GM21526 (cell line): ENCODE measurements around the gene MT1H.
"Not testable (repeated sequence)": the region's sequence is repeated elsewhere in the genome, so short reads cannot be mapped to it uniquely, and the experiment has no call there.

ENCODE experiments used
- ATAC-seq: cut with Tn5 transposase; IDR thresholded peaks from one replicate; pipeline ENCODE4 v1.9.1; 2021; ENCODE audit warnings: moderate library complexity; ENCODE audit not compliant: unreplicated experiment, low FRiP score

Gene MT1H

GRCh38 chr16:56662357-56663354, 7.0 kb upstream of the MT1H start:
- no peak for ATAC-seq

DNA sequence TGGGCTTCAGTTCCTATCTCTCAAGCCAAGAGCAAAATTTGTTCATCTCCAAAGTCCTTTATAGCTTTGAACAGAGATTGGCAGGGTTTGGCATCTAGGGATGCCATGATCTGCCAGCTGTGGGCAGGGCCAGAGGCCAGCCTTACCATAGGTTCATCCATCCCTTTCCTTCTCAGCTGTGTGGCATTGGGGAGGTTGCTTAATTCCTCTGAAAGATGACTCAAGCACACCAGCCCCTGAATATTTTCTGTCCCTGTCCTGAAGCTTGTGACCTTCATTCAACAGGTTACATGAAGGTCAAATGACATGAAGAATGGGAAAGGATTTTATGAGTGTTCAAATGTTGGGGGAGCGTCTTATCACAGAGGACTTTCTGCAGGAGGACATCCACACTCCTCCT, 5.1 kb upstream of the MT1H start:
- no peak for ATAC-seq

- ATAC-seq: not testable (repeated sequence)
Observed at GRCh38 chr16:56665286-56666261, 4.0 kb upstream of the MT1H start.

DNA sequence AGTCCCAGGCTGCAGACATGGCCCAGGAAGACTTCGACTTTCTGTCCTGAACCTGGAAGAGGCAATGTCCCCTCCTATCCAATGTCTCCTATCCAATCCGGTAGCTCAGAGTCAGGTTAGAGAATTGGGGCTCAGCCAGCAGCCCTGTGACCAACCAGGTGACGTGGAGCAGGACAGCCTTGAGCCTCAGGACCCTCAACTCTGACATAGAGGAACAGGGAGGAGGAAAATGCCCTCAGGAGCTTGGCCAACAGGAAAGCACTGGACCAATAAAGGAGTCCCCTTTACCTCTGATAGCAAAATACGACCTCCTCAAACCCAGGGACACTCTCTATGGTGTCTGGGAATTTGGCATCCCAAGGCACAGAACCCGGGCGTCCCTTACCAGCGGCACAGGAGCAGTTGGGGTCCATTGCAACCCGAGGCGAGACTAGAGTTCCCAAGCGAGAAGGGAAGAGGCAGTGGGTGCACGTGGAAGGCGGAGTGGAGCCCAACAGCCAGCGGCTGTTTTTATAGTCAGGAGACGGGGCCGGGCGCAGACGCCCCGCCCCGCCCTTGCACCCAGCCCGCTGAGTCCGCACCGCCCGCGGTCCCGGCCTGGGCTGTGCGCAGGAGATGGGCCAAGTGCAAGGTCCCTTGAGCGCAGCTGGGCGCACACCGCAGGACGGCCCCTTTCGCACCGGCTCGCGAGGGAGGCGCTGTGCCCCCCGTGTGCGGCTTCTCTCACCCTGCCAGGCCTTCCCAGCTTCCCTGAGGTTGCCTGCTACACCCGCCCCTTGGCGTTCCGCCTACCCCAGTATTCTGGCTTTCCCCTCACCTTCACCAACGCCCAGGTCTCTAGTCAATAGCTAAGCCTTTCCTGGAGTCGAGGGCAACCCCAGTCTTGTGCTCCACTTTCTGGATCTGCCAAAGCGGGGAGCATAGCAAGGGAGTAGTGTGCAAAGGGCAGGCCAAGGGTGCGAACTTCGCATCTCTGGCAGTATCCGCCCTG, 1.7 kb upstream of the MT1H start, which contains the start of gene MT1G:
MT1G (minus strand) TSS at position 485 of the 991 bp plus-strand sequence; CDS start at position 413, 72 bp downstream.
- ATAC-seq: no peak

DNA sequence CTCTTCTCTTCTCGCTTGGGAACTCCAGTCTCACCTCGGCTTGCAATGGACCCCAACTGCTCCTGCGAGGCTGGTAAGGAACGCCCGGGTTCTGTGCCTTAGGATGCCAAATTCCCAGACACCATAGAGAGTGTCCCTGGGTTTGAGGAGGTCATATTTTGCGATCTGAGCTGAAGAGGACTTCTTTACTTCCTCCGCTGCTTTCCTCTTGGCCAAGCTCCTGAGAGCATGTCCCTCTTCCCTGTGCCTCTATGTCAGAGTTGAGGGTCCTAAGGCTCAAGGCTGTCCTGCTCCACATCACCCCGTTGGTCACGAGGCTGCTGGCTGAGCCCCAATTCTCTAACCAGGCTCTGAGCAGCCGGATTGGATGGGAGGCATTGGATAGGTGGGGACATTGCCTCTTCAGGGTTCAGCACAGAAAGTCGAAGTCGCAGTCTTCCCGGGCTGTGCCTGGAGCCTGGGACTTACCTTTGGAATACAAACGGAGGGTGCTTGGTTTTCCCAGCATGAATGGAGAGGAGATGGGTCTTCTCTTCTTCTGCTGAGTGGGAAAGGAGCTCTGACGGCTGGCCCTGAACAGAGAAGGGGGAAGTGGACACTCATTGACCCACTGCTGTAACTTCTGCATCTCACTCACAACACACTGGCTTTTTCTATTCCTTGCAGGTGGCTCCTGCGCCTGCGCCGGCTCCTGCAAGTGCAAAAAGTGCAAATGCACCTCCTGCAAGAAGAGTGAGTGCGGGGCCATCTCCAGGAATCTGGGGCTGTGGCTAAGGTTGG, 416 bp downstream of the MT1H start:
- no peak for ATAC-seq

GRCh38 chr16:56670620-56670934, 963 bp downstream of the MT1H start:
- ATAC-seq: no peak

- not testable (repeated sequence) for ATAC-seq
Observed at GRCh38 chr16:56671691-56672090, 2.1 kb downstream of the MT1H start.

DNA sequence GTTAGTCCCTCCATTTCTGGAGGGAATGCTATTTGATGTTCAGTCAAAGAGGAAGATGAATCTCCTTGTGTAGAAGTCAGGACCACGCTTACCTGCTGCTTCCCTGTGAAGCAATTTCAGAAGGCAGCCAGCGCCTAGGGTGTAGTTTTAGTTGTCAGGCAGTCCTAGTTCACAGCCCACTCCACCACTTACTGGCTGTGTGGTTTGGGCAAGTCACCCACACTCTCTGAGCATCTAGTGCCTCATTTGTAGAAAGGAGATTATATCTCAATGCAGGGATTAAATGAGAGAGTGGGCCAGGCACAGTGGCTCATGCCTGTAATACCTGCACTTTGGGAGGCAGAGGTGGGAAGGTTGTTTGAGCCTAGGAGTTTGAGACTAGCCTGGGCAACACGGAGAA, 2.6 kb downstream of the MT1H start:
- not testable (repeated sequence) for ATAC-seq

- no peak for ATAC-seq
Observed at GRCh38 chr16:56672761-56673536, 3.3 kb downstream of the MT1H start.

DNA sequence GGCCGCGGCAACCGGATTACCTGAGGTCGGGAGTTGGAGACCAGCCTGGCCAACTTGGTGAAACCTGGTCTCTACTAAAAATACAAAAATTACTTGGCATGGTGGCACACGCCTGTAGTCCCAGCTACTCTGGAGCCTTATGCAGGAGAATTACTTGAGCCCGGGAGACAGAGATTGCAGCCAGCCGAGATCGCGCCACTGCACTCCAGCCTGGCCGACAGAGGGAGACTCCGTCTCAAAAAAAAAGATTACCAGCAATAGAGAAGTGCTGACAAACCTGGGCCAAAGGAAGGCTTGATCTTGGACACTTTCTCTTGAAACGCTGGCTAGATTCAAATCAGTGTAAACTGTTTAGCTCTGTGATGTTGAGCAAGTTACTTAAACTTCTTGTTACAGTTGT, 4.3 kb downstream of the MT1H start:
- no peak for ATAC-seq

DNA sequence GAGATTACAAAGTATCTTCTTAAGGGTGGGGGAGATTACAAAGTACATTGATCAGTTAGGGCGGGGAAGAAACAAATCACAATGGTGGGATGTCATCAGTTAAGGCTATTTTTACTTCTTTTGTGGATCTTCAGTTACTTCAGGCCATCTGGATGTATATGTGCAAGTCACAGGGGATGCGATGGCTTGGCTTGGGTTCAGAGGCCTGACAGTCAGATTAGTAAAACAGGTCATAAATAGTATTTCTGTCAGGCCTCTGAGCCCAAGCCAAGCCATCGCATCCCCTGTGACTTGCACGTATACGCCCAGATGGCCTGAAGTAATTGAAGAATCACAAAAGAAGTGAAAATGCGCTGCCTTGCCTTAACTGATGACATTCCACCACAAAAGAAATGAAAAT, 5.0 kb downstream of the MT1H start:
- not testable (repeated sequence) for ATAC-seq

DNA sequence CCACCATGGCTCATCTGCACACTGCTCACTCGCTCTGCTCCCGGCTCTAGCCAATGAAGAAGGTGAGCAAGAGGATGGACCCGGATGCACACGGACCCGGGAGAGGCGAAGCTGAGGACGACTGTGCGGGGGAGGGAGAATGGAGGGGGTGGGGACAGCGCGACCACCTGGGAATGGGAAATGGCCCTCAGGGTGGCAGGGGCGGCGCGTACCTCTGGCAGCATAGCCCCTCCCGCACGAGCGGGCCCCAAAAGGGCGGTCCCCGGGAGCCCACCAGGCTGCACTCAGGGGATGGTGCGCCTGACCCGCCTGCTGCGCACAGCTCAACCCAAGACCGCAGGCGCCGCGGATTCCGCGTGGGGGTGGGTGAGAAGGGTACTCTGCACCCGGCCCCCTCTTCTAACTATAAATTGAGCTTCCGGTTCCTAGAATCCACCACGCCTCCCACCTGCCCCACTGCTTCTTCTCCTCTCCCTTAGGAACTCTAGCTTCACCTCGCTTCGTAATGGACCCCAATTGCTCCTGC, 6.1 kb downstream of the MT1H start:
- ATAC-seq: no peak

- no peak for ATAC-seq
Observed at GRCh38 chr16:56677474-56677873, 7.9 kb downstream of the MT1H start.

DNA sequence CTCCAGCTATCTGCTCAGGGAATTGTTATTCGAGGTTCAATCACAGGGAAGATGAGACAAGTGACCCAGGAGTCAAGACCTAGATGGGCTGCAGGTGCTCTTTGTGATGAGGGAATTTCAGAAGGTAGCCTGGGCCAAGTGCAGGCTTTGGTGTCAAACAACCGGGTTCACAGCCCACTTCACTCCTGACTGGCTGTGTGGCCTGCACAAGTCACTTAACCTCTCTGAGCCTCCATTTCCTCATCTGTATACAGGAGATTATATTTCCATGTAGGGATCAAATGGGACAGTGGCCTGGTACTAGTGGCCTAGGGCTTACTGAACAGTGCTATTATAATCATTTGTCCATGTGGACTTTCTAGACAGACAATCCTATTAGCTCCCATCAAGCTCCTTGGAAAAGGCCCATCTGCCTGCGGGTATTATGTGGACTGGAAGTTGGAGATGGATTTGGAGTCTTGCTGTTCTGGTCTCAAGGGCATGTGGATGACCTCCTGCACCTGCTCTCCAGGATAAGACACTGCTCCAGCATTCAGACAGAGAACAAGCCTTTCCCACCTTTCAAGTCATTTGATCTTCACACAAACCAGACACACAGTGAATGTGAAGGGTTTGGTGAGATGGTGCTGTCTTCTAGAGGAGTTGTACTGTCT, 9.6 kb downstream of the MT1H start:
- ATAC-seq: no peak

DNA sequence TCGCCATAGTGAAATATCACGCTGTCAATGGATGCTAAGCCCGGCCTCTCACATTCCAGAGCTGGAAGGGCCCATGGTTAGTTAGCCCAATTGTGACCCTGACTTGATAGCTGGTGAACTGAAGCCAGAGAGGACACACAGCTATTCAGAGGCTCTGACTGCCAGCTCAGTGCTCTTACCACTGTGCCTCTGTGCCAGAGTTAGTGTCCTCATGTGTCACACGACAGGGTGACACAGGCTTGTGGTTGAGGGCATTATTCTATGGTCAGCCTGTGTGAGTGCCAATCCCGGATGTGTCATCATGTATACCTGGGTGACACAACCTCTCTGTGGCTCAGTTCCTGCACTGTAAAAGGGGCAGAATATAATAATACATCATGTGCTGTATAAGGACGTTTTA, 10.2 kb downstream of the MT1H start:
- no peak for ATAC-seq

DNA sequence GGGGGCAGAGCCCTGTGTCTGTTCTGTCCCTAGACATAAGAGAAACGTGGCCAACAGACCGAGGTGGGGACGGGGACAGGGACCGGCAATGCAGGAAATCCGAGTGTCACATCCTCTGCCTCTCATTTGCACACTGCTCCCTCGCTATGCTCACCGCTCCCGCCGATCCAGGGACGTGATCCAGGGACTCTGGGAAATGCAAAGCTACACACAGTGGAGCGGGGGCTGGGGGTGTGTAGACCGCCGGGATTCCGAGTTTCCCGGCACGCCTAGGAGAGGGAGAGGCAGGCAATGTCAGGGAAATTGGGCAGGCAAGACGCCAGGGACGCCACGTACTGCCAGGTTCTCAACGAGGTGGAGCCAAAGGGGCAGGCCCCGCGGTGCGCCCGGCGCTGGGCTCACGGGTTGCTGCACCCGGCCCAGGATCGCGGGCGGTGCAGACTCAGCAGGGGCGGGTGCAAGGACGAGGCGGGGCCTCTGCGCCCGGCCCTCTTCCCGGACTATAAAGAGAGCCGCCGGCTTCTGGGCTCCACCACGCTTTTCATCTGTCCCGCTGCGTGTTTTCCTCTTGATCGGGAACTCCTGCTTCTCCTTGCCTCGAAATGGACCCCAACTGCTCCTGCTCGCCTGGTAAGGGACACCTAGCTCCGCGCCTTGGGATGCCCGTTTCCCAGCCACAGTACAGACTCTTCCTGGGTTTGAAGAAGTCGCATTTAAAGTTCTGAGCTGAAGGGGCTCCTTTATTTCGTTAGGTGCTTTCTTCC, 12.5 kb downstream of the MT1H start, which contains the start of gene MT1X:
MT1X (plus strand) TSS at position 532 of the 764 bp plus-strand sequence; CDS start at position 603, 71 bp downstream.
- ATAC-seq: peak; percentile 98
